DMS153 (cell line): ENCODE data around the gene MAPK4.

Source experiments
- DNase-seq: peaks from one replicate; lab custom pipeline; 2025; lab: John Stamatoyannopoulos, UW

MAPK4 gene

DNA sequence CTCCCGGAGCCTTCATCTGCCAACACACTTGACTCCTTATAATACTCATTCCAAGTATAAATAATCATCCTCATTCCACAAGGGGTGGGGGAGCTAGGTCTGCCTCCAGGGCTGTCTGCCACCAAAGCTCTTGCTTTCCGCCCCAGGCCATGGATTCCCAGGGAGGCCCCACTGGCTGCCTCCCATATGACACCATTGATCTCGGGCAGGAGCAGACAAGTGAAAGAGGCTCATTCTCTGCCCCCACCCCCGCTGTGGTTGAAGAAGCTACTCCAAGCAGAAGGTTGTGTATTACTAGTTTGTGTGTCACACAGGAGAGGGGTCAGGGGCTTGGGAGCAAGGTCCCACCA, 160.4 kb downstream of the MAPK4 start:
- DNase-seq = no peak

GRCh38 chr18:50721006-50721405, 161.1 kb downstream of the MAPK4 start:
- DNase-seq = no peak

DNA sequence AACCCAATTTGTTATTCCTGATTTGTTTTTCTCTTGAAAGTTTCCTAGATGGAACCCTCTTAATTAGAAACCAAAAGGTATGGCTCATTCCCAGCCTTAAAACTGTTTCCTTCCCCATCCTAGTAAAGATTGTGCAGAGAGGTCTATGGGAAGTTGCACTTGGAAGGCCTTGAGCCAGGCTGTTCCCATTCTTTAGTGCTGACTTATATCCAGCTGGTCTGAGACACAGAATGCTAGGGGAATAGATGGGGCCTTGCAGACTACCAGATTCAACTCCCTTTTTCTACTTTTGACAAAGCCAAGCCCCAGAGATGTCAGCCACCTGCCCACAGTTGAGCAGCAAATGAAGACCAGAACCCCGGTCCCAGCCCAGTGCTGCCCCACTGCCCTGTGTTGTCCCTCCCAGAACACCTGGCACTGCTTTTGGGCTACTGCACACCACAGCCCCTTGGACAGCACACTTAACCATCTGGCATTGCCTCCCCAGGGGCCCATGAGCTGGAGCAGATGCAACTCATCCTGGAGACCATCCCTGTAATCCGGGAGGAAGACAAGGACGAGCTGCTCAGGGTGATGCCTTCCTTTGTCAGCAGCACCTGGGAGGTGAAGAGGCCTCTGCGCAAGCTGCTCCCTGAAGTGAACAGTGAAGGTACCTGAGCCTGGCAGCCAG, 161.7 kb downstream of the MAPK4 start:
- no peak for DNase-seq

GRCh38 chr18:50722311-50722710, 162.4 kb downstream of the MAPK4 start:
- DNase-seq = no peak

- no peak for DNase-seq
Measured at GRCh38 chr18:50724751-50725151, 164.9 kb downstream of the MAPK4 start.

DNA sequence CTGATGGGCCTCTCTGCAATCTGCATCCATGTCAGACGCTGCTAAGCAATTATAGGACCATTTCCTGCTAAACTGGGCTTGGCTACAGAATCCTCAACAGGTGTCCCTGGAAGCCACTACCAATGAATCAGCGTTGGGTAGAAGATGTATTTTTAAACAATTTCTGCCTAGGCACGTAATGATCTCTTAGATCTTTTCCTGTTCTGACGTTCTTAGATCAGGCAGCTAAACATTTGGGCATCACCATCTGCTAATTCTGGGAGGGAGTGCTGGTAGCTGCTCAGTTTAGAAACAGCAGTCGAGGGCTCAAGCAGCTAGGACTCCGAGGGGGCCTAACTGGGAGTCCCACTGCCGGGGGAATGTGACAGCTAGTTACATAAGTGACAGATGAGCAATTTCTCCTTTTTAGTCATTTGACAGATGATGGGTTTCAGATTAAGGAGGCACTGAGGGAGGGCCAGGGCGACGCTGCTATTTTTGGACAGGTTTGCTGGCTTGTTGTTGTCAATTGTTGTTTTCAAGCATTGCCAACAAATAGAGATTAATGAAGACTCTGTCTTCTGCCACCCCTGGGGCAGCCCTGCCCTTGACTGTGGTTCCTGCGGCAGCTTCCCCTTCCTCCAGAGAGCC, 167.2 kb downstream of the MAPK4 start:
- DNase-seq = no peak

DNA sequence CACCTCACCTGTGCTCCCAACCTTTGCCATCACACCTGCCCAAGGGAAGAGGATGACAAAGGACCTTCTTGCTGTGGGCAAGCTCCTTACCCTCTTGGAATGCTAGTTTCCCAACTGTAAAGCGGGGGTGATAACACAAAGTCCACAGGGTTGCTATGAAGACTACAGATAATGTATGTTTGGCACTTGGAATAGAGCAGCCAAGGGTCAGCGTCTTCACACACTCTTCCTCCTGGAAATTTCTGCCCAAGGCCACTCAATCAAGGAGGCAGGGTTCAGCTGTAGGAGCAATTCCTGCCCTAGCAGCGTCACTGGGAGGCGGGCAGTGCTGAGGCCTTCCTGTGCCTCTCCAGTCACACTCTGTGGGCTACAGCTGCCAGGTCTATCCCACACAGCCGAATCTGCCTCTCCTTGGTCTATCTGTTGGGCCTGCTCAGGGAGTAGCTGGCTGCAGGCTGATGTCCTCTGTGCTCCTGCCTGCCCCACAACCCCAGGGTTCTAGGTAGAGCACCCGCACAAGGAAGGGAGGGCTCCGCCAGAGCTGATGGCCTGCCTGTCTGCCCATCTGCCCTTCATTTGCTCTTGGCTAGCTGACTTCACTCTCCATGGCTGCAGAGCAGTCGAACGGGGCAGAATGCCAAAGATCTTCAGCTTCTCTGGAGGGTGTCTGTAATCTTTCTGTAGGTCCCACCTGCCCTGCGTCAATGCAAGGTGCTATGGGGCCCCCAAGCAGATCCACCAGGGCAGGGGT, 168.0 kb downstream of the MAPK4 start:
- no peak for DNase-seq

DNA sequence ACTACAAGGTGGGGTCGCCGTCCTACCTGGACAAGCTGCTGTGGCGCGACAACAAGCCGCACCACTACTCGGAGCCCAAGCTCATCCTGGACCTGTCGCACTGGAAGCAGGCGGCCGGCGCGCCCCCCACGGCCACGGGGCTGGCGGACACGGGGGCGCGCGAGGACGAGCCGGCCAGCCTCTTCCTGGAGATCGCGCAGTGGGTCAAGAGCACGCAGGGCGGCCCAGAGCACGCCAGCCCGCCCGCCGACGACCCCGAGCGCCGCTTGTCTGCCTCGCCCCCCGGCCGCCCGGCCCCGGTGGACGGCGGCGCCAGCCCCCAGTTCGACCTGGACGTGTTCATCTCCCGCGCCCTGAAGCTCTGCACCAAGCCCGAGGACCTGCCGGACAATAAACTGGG, 169.5 kb downstream of the MAPK4 start:
- DNase-seq = no peak

DNA sequence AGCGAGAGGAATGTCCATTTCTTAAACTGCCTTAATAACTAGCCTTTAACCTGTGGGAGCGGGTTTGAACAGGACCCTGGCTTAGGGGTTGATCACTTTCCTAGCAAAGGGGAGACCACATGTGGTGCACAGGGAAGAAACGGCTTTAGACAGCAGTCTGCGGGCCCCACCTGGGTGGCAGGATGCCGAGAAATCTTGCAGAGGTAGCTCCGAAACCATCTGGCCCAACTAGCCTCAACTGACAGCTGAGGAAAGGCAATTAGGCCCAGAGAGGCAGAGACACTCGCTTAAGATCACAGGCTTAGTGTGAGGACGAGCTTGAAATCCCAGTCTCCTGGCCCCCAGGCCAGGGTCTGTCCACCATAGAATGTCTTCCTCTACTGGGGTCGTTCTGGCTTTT, 170.1 kb downstream of the MAPK4 start:
- DNase-seq = no peak

DNA sequence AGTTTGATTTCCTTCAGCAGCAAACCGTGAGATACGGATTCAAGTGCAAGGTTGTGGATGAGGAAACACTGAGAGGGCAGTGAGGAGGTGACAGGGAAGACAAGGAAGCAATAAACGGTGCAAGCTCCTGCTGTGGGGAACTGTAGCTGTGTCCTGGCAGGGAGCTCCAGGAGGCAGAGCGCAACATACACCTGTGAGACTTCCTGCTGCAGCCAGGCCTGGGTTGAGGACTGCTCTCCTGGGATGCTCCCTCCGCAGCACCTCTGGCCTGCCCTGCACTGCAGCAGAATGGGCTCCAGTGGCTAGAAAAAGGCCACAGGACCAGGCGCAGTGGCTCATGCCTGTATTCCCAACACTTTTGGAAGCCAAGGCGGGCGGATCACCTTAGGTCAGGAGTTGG, 174.5 kb downstream of the MAPK4 start:
- DNase-seq = peak; percentile 48

DNA sequence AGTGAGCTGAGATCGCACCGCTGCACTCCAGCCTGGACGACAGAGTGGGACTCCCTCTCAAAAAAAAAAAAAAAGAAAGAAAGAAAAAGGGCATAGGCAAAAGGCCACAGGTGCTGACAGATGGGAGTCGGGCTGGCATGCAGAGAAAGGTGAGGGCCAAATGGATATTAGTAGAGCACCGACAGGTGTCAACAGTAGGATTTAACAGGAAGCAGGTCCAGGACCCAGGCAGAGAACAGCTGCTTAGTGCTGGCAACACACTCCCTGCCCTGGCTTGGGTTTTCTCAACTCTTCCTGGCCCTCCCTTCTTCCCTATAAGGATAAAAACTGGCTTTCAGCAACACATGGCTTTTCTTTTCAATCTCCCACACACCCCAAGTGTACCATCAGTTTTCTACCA, 175.0 kb downstream of the MAPK4 start:
- DNase-seq = no peak

DNA sequence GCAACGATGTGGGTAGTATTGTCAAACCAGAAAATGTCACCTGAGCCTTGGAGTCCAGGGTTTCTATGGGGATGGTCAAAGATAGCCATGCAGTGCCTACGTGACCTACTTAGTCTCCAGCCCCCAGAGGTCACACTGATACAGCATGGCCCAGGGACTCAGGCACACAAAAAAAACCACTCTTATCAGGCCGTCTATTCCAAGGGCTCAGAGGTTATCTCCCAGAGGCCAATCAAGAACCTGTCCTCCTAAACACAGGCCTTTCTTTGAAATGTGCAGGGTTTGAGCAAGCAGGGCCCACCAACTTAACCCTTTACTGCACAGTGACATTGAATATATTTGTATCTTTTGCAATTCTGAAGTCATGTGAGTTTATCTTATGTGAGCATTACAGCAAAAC, 177.2 kb downstream of the MAPK4 start:
- DNase-seq = no peak

- DNase-seq = no peak
Measured at GRCh38 chr18:50738098-50738757, 178.3 kb downstream of the MAPK4 start.

DNA sequence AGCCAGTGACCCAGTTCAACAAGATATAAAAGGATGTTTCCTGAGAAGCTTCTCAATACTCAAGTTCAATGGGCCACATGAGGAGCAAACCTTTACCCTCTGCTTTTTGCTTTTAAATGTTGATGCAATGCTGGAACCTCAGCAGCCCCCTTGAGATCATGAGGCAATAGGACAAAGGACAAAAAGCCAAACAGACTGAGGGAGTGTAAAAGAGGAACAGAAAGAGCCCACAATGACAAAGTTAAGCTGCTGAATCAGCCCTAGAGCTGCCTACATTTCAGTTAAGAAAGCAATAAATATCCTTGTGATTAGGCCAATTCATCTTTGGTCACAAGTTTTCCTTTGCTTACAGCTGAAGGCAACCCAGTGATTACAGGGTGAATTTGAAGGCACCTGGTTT, 183.1 kb downstream of the MAPK4 start:
- DNase-seq = no peak

GRCh38 chr18:50744253-50744652, 184.4 kb downstream of the MAPK4 start:
- no peak for DNase-seq

DNA sequence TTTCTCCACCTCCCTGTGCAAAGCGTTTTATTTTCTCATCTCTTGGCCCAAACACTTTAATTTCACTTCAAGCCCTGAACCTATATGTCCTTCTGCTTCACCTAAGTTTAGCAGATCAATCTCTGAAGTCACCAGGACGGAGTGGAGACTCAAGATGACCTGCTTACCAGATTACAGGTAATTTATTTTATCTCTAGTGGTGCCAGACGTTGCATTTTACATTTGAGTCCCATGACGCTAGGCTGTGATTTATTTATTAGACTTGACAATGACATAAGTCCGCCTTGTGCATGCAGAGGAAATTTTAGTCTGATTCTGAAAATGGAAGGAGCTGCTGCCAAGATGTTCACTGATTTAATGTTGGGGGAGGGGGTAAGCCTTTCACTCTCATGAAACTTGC, 186.1 kb downstream of the MAPK4 start:
- no peak for DNase-seq

- no peak for DNase-seq
Measured at GRCh38 chr18:50747849-50748242, 188.0 kb downstream of the MAPK4 start.

GRCh38 chr18:50748243-50749229, 188.6 kb downstream of the MAPK4 start:
- DNase-seq = no peak

DNA sequence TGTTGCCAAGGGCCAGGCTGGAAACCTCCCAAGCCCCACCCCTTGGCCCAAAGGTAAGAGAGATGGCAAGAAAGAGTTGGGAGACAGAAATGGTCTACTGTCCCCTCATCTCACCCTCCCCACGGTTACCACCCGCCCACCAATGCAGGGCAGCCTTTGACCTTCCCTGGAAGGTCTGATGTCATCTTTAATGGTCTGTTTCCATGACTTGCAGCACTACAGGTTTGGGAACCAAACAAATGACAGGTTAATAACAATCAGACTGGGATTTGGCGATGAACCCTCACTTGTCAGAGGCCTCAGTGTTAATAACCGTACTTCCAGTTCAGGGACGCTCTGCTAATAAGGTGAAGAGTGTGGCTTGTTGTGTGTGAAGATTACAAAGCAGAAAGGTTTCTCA, 189.5 kb downstream of the MAPK4 start:
- no peak for DNase-seq

- DNase-seq = no peak
Measured at GRCh38 chr18:50749945-50750344, 190.1 kb downstream of the MAPK4 start.

DNA sequence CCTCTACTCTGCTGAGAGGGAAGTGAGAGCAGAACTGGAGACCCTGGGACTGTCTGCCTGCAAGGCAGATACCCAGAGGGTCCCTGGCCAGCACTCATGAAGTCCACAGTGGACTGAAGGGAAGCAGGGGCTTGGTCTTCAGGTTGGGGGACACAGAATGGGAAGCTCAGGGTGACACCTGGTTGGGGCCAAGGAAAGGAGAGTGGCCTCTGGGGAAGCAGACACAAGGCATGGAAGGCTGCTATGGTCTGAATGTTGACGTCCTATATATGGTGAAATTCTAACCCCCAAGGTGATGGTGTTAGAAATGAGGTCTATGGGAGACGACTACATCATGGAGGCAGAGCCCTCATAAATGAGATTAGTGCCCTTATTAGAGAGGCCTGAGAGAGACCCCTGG, 190.7 kb downstream of the MAPK4 start:
- DNase-seq = no peak

GRCh38 chr18:50751490-50751889, 191.6 kb downstream of the MAPK4 start:
- DNase-seq = no peak
